ENCODE measurements around the gene GTF2H2C.
"Not testable (repeated sequence)": the region's sequence is repeated elsewhere in the genome, so short reads cannot be mapped to it uniquely, and the experiment has no call there.

The GTF2H2C gene

DNA sequence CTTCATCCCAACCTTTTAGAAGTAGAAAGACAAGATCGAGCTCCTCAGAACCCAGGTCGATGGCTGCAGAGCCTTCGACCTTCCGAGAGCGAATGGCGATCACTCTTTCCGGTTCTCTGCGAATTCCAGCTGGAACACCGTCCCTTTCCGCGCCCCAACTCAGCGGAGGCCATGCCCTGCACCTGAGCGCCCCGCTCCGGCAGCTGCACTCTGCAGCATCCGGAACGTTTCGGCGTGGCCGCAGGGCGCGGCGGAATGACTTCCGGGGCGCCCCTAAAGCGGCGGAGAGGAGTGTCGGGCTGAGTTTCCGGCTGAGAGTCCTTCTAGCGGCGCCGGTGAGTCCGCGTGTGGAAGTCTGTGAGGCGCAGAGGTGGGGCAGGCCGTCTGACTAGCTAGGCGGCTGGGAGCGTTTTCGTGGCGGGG is at the start of gene GTF2H2C:
TSS of gene GTF2H2C (plus strand) at position 284 of the 423 bp plus-strand sequence. CDS start 4,942 bp downstream, outside the sequence.
- peak; percentile 53 to 62 for DNase-seq (ENCODE audit: extremely low read depth in 1 of 2, low read depth in 1 of 2)

DNA sequence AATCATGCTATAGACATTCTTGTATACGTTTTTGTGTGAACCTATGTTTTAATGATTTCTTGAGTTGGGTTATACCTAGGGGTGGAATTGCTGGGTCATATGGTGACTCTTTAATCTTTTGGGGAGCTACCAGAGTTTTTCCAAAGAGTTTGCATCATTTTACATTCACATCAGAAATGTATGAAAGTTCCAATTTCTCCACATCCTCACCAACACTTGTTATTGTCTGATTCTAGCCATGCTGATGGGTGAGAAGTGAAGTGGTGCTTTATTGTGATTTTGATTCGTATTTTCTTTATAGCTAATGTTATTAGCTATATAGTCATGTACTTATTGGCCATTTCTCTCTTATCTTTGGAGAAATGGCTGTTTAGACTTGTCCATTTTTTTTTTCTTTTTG is 49.3 kb upstream of the GTF2H2C start:
- DNase-seq (ENCODE audit: extremely low read depth in 1 of 2, low read depth in 1 of 2): no peak

- DNase-seq (ENCODE audit: extremely low read depth in 1 of 2, low read depth in 1 of 2): no peak
Observed at GRCh38 chr5:69512740-69513260, 47.2 kb upstream of the GTF2H2C start.

GRCh38 chr5:69515570-69515969 is 44.4 kb upstream of the GTF2H2C start:
- not testable (repeated sequence) for DNase-seq (ENCODE audit: extremely low read depth in 1 of 2, low read depth in 1 of 2)

GRCh38 chr5:69516769-69517168 is 43.2 kb upstream of the GTF2H2C start:
- no peak for DNase-seq (ENCODE audit: extremely low read depth in 1 of 2, low read depth in 1 of 2)

DNA sequence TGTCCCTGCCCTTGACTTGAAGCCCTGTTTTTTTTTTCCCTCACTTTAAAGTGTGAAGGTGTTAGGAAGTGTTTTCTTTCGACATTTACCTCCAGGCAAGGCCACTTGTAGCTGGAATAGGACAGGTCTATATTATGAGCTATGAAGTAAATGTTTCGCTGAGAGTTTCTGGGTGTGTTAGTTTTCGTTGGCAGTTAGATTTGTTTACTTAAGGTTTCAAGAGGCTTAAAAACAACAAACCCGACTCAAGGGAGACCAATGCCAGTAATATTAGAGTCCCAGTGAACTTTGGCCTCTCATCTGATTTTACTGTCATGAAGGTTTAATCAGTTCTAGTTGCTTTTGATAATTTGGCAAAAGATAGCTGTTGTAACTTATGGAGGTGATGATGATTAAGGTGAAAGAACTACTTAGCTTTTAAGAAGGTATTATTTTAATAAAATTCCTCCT is 42.2 kb upstream of the GTF2H2C start:
- DNase-seq (ENCODE audit: extremely low read depth in 1 of 2, low read depth in 1 of 2): no peak

DNA sequence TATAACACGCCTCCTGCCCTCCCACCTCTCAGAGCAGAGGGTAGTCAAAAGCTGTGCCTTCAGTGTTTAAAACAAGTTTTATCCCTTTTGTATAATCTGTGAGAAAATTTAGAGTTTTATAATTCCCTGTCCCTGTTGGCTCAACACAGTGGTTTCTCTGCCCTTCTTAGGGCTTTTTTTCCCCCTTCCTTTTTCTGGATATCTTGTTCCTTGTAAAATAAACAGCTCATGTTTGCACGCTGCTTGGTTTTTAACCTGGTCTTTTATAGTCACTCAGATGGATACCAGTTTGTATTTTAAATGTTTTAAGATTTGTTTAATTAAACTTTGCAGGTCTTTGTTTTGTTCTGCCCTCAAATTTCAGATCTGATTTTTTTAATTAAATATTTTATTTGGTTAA is 40.7 kb upstream of the GTF2H2C start:
- no peak for DNase-seq (ENCODE audit: extremely low read depth in 1 of 2, low read depth in 1 of 2)

GRCh38 chr5:69522035-69522434 is 38.0 kb upstream of the GTF2H2C start:
- DNase-seq (ENCODE audit: extremely low read depth in 1 of 2, low read depth in 1 of 2): no peak

- DNase-seq (ENCODE audit: extremely low read depth in 1 of 2, low read depth in 1 of 2): no peak
Observed at GRCh38 chr5:69525490-69525889, 34.5 kb upstream of the GTF2H2C start.

GRCh38 chr5:69526660-69527059 is 33.3 kb upstream of the GTF2H2C start:
- DNase-seq (ENCODE audit: extremely low read depth in 1 of 2, low read depth in 1 of 2): no peak

GRCh38 chr5:69527128-69527770 is 32.7 kb upstream of the GTF2H2C start:
- no peak for DNase-seq (ENCODE audit: extremely low read depth in 1 of 2, low read depth in 1 of 2)

DNA sequence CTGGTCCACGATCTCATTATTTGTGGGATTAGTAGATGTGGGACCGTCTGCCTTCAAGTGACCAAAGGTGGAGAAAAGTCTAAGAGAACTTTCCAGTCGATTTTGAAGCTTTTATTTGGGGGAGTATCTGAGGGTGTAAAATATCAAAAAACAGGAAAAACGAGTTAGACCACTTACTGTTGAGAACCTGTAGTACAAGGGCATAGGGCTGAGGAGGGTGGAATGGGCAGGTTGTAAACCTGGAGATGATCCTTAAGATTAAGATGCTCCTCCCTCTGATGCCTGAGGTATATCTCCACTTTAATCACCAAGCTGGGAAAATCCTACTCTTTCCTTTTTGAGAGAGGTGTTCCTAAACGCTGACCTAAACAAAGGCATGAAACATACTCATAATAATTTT is 32.0 kb upstream of the GTF2H2C start:
- DNase-seq (ENCODE audit: extremely low read depth in 1 of 2, low read depth in 1 of 2): no peak

DNA sequence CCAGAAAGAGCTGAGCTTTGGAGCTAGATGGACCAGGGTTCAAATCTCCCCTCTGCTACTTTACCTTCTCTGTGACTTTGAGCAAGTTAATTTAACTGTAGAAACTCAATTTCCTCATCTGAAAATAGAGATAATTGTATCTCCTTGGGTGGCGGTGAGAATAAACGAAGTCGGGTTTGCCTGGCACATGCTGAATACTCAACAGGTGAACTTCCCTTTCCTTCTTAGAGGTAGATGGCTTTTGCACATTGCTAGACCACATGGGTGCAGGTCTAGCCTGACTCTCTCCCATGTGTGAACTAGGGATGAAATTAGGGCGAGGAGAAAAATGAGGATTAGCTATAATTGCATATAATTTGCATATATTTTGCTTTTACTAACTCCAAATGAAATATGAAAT is 31.4 kb upstream of the GTF2H2C start:
- no peak for DNase-seq (ENCODE audit: extremely low read depth in 1 of 2, low read depth in 1 of 2)

DNA sequence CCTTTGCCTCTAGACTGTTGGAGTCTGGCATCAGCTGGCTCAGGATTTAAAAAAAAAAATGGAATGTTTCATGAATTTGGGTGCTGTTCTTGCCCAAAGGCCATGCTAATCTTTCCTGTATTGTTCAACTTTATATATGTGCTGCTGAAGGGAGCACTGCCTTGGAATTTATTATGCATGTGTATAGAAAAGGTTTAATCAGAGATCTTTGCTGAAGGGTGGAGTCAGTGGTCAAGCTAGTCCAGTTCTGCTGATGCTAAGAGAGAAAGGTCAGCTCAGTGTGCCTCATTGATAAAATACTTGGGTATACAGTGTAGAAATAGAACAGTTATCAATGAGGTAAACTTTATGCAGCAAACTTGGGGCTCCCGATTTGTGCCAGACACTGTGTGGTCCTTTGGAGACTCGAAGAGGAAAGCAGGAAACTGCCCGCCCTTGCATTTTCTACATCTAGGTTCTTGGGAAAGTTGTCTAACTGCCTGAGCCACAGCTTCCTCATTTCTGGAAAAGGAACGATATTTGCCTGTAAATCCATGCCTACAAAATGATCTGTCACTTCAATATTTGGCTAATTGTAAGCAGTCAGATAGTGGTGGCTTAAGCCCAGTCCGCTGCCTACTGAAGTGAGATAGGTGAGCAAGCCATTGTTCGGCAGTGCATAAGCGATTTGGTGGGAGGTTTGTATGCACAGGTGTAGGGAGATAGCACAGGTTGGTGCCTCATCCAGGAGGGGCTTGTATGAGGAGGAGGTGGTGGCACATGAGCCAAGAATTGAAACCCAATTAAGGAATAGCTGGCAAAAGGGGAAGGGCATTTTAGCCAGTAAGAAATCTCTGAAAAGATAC is 29.2 kb upstream of the GTF2H2C start:
- DNase-seq (ENCODE audit: extremely low read depth in 1 of 2, low read depth in 1 of 2): no peak

GRCh38 chr5:69531406-69531801 is 28.6 kb upstream of the GTF2H2C start:
- no peak for DNase-seq (ENCODE audit: extremely low read depth in 1 of 2, low read depth in 1 of 2)

DNA sequence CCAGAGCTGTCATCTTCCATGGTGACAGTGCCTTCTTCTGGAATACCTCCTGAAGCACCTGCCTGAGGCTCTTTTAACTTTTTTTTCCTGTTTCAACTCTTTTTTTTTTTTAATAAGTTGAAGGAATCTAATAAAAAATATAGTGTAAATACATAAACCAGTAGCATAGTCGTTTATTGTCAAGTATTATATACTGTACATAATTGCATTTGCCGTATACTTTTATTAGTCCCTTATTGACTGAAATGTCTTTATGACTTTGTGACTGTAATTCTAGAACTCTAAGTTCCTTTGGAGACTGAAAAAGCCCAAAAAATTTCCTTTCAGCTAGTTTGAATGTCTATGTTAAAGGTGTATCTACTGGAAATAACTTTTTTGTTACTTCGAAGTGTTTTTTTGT is 22.1 kb upstream of the GTF2H2C start:
- not testable (repeated sequence) for DNase-seq (ENCODE audit: extremely low read depth in 1 of 2, low read depth in 1 of 2)

- DNase-seq (ENCODE audit: extremely low read depth in 1 of 2, low read depth in 1 of 2): not testable (repeated sequence)
Observed at GRCh38 chr5:69538735-69539134, 21.3 kb upstream of the GTF2H2C start.

DNA sequence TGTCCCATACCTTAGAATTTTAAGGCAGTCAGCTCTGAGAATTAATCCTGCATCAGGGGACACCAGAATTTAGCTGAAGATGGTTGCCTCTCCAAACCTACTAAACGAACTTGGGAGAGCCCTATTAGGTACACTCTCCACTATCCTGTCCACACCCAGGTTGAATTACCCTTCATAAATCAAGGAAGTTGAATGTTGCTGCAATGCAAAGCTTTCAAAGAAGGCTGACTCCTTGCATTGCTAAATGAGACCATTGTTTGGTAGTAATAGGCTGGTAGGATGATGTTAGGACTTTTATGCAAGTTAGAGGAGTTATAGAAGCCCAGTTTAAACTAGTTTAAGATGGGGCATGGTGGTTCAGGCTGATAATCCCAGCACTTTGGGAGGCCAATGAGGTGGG is 18.6 kb upstream of the GTF2H2C start:
- not testable (repeated sequence) for DNase-seq (ENCODE audit: extremely low read depth in 1 of 2, low read depth in 1 of 2)

- not testable (repeated sequence) for DNase-seq (ENCODE audit: extremely low read depth in 1 of 2, low read depth in 1 of 2)
Observed at GRCh38 chr5:69542838-69543618, 17.0 kb upstream of the GTF2H2C start.

DNA sequence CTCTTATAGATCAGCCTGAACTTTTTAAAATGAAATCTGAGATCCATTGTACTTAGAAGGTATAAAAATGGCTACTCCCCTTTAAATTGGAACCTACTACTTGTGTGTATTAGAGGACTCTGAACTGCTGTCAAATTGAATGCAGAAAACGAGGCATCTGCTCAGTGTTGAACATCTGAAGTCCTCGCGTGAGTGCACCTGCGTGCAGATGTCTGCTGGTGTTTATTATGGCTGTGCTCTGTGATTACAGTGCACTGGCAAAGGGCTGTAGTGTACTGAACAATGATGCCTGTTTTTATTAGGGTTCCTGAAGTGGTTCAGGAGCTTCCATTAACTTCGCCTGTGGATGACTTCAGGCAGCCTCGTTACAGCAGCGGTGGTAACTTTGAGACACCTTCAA is 15.4 kb upstream of the GTF2H2C start:
- not testable (repeated sequence) for DNase-seq (ENCODE audit: extremely low read depth in 1 of 2, low read depth in 1 of 2)
